GM10248 (cell line): ENCODE results near the gene NLGN4X.

Source experiments
- CTCF ChIA-PET: fragments of 300-600 bp; sonication (Branson Sonifier 250); formaldehyde crosslinking; extraction: SDS; loops from one replicate; lab custom pipeline; 2021; ENCODE audit warnings: antibody characterized with exemption; lab: Yijun Ruan, JAX
- POLR2A ChIA-PET: fragments of 350-650 bp; sonication (Branson Sonifier 250); formaldehyde crosslinking; extraction: SDS; loops from one replicate; lab custom pipeline; 2020; ENCODE audit warnings: antibody characterized with exemption; lab: Yijun Ruan, JAX
- DNase-seq: peaks from one replicate; pipeline ENCODE4 v3.0.0; 2012; ENCODE audit errors: extremely low spot score
- CTCF ChIP-seq: IDR thresholded peaks from 2 replicates; pipeline ENCODE4 v1.5.1; 2012; ENCODE audit warnings: mild to moderate bottlenecking, low read depth; ENCODE audit errors: extremely low read depth, missing control alignments, control extremely low read depth

Gene NLGN4X

GRCh38 chrX:5979338-5979737 lies 249.3 kb downstream of the NLGN4X start:
- no peak for TF ChIP-seq CTCF
- no peak for DNase-seq
- CTCF ChIA-PET, result no interaction called here
- POLR2A ChIA-PET, result no interaction called here

- no peak for TF ChIP-seq CTCF
- POLR2A ChIA-PET, result no interaction called here
- CTCF ChIA-PET, result no interaction called here
- DNase-seq, result no peak
Measured at GRCh38 chrX:5976332-5976731, 252.3 kb downstream of the NLGN4X start.

GRCh38 chrX:5971300-5971699 lies 257.4 kb downstream of the NLGN4X start:
- CTCF ChIA-PET, result no interaction called here
- no peak for TF ChIP-seq CTCF

DNA sequence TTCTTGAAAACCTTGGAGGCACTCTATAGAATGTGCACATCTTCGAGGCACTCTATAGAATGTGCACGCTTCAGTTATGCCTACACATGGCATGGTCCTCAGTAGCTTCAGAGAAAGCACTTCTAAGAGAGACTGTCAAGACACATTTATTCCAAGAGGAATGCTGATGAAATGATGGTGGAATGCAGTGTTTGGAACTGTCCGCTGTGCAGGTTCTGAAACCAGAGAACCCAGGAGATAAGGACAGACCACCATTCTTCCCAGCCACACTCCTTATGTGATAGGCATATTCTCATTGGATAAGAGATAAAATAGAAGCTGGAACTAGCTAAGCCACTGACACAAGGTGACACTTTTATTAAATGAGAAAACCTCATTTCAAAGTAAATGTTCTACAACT lies 263.3 kb downstream of the NLGN4X start:
- POLR2A ChIA-PET, result no interaction called here
- no peak for TF ChIP-seq CTCF
- DNase-seq, result no peak
- CTCF ChIA-PET, result no interaction called here

More at GRCh38 chrX:5971300-5971699, 257.4 kb downstream of the NLGN4X start:
- no peak for DNase-seq
- POLR2A ChIA-PET, result no interaction called here

- ChIA-PET POLR2A (no interaction called here), CTCF (no interaction called here)
- no peak for DNase-seq
Measured at GRCh38 chrX:5959286-5959685, 269.4 kb downstream of the NLGN4X start.

GRCh38 chrX:5958523-5958922 lies 270.1 kb downstream of the NLGN4X start:
- ChIA-PET POLR2A (no interaction called here), CTCF (no interaction called here)
- no peak for DNase-seq
- no peak for TF ChIP-seq CTCF

More at GRCh38 chrX:5959286-5959685, 269.4 kb downstream of the NLGN4X start:
- TF ChIP-seq CTCF, result no peak

- DNase-seq, result no peak
- CTCF ChIA-PET, result no interaction called here
- no peak for TF ChIP-seq CTCF
- POLR2A ChIA-PET, result no interaction called here
Measured at GRCh38 chrX:5957506-5957905, 271.2 kb downstream of the NLGN4X start.
